CD14-positive monocyte (primary cell): ENCODE measurements around the gene HAND2. TPM values are rescaled to one million over a fixed set of nuclear protein-coding genes. Genes with fewer than 3 reads are reported as not detected.

Source experiments
- DNase-seq, 3 donors: peaks; one replicate each; pipeline ENCODE4 v3.0.0-alpha.2; 2011 to 2022
- H2AFZ ChIP-seq: 2 replicates; pipeline ENCODE4 v1.6.0; 2012; ENCODE audit warnings: mild to moderate bottlenecking, low read depth, low read length, inconsistent platforms; ENCODE audit not compliant: insufficient read depth, poor library complexity, severe bottlenecking
- H3K27ac ChIP-seq, 2 donors: 1 replicate in 1 of 2; 2 replicates in 1 of 2; pipeline ENCODE4 v1.5.1; 2012 to 2013; ENCODE audit warnings: low read length in 2 of 2, control low read depth in 1 of 2, inconsistent platforms in 1 of 2, low read depth in 1 of 2, mild to moderate bottlenecking in 1 of 2
- H3K27me3 ChIP-seq, 2 donors: one replicate each; pipeline versions ENCODE4 v1.6.0 to v1.6.1; 2011 to 2013; ENCODE audit warnings: low read length in 2 of 2; ENCODE audit not compliant: control insufficient read depth in 2 of 2, insufficient read depth in 2 of 2
- H3K36me3 ChIP-seq, 2 donors: replicated peaks in 1 of 2; 1 replicate in 1 of 2; 2 replicates in 1 of 2; pipeline versions ENCODE4 v1.5.1 to v1.6.1; 2012 to 2013; ENCODE audit warnings: low read length in 2 of 2, control low read depth in 1 of 2, inconsistent platforms in 1 of 2, mild to moderate bottlenecking in 1 of 2; ENCODE audit not compliant: insufficient read depth in 2 of 2, control insufficient read depth in 1 of 2
- H3K4me1 ChIP-seq, 2 donors: 1 replicate in 1 of 2; 2 replicates in 1 of 2; pipeline versions ENCODE4 v1.5.1 to v1.6.1; 2012 to 2013; ENCODE audit warnings: low read length in 2 of 2, control low read depth in 1 of 2, inconsistent platforms in 1 of 2, mild to moderate bottlenecking in 1 of 2, moderate library complexity in 1 of 2; ENCODE audit not compliant: insufficient read depth in 2 of 2, control insufficient read depth in 1 of 2
- H3K4me2 ChIP-seq: replicated peaks from 2 replicates; pipeline ENCODE3; 2012; ENCODE audit warnings: low read length, moderate library complexity, mild to moderate bottlenecking; ENCODE audit not compliant: poor library complexity, severe bottlenecking; ENCODE audit errors: extremely low read depth
- H3K4me3 ChIP-seq, 3 experiments: fragments of 200-600 bp in 1 of 3; sonication (generic) in 1 of 3; replicated peaks in 1 of 3; 1 replicate in 2 of 3; 2 replicates in 1 of 3; pipeline ENCODE4 v1.5.1; 2011 to 2013; ENCODE audit warnings: low read length in 3 of 3, mild to moderate bottlenecking in 3 of 3, control low read depth in 2 of 3, low read depth in 2 of 3, inconsistent platforms in 1 of 3, moderate library complexity in 1 of 3
- H3K79me2 ChIP-seq: 2 replicates; pipeline ENCODE4 v1.6.0; 2012; ENCODE audit warnings: mild to moderate bottlenecking, control low read depth, inconsistent platforms, low read length, moderate library complexity; ENCODE audit not compliant: insufficient read depth
- H3K9ac ChIP-seq: 2 replicates; pipeline ENCODE4 v1.6.0; 2017; ENCODE audit warnings: low read length, mild to moderate bottlenecking; ENCODE audit not compliant: insufficient read depth, poor library complexity, severe bottlenecking
- H3K9me3 ChIP-seq, 2 donors: replicated peaks in 1 of 2; 1 replicate in 1 of 2; 2 replicates in 1 of 2; pipeline versions ENCODE4 v1.5.1 to v1.6.1; 2012 to 2013; ENCODE audit warnings: low read length in 2 of 2, control low read depth in 1 of 2; ENCODE audit not compliant: control insufficient read depth in 1 of 2, insufficient read depth in 1 of 2
- H4K20me1 ChIP-seq: 2 replicates; pipeline ENCODE4 v1.6.0; 2012; ENCODE audit warnings: mild to moderate bottlenecking, low read length, control low read depth, moderate library complexity; ENCODE audit not compliant: insufficient read depth
- H3K27ac Mint-ChIP-seq, 7 donors: one replicate each; pipeline ENCODE4 v1.8.0; 2020; ENCODE audit warnings: mild to moderate bottlenecking in 7 of 7, mixed read lengths in 7 of 7, moderate library complexity in 6 of 7, inconsistent platforms in 2 of 7
- H3K27me3 Mint-ChIP-seq, 3 donors: one replicate each; pipeline ENCODE4 v1.8.0; 2021 to 2022; ENCODE audit warnings: low read depth in 3 of 3, mild to moderate bottlenecking in 3 of 3, mixed read lengths in 3 of 3, moderate library complexity in 3 of 3, inconsistent platforms in 1 of 3
- H3K36me3 Mint-ChIP-seq, 2 donors: one replicate each; pipeline ENCODE4 v1.8.0; 2020; ENCODE audit warnings: mixed read lengths in 2 of 2, inconsistent platforms in 1 of 2, mild to moderate bottlenecking in 1 of 2
- H3K4me1 Mint-ChIP-seq: one replicate; pipeline ENCODE4 v1.8.0; 2020; ENCODE audit warnings: mild to moderate bottlenecking, mixed read lengths
- H3K4me3 Mint-ChIP-seq, 2 donors: one replicate each; pipeline ENCODE4 v1.8.0; 2020; ENCODE audit warnings: mild to moderate bottlenecking in 2 of 2, mixed read lengths in 2 of 2, moderate library complexity in 1 of 2
- H3K9me3 Mint-ChIP-seq, 7 donors: one replicate each; pipeline ENCODE4 v1.8.0; 2020 to 2022; ENCODE audit warnings: mixed read lengths in 7 of 7, mild to moderate bottlenecking in 6 of 7, moderate library complexity in 6 of 7, inconsistent platforms in 2 of 7
- CTCF ChIP-seq: fragments of 200-600 bp; IDR thresholded peaks from one replicate; pipeline ENCODE4 v1.8.0; 2022; ENCODE audit warnings: antibody characterized with exemption, mild to moderate bottlenecking
- WGBS: methylation state at CpG from one replicate; pipeline ENCODE4 v1.1.5; 2013; ENCODE audit warnings: missing lambda C conversion rate; ENCODE audit not compliant: insufficient coverage; 5-methylcytosine and 5-hydroxymethylcytosine counted together
- intact Hi-C, 2 donors: fragments of 100-400 bp; cut with micrococcal nuclease; formaldehyde crosslinking; loops; one replicate each; pipeline versions ENCODE4 v1.15.0 to v1.15.1; 2023
- polyA plus RNA-seq, 3 donors: library from polyadenylated mRNA; depleted of rRNA in 1 of 3; unstranded in 2 of 3; stranded (reverse) in 1 of 3; fragments of 300-500 nt in 2 of 3; fragments of >200 nt in 1 of 3; fragmentation: Illumina TruSeq in 2 of 3; gene quantifications; 1 replicate in 2 of 3; 2 replicates in 1 of 3; pipeline ENCODE4 v1.2.3, GENCODE V29; 2012 to 2021

Gene HAND2
- polyA plus RNA-seq, 3 donors, result not detected

- Histone ChIP-seq H3K4me3 (peak overlapping the region in 2 of 3 experiments; percentile 11 to 67), H3K79me2 (no peaks in the 10 kb centered on the region), H3K9me3 (peaks cover 17 to 47% of the 10 kb centered on the region in 2 donors), H4K20me1 (no peaks in the 10 kb centered on the region), H3K4me1 (peaks cover 47 to 61% of the 10 kb centered on the region in 2 donors), H3K36me3 (no peaks in the 10 kb centered on the region), H3K4me2 (peak overlapping the region; percentile 60), H3K9ac (no peak overlapping the region), H2AFZ (peak overlapping the region; percentile 55), H3K27ac (no peak overlapping the region), H3K27me3 (peaks cover 86 to 100% of the 10 kb centered on the region in 2 donors)
- Mint-ChIP-seq H3K9me3 (peaks cover 0 to 69% (median 43%) of the 10 kb centered on the region in 7 donors), H3K27me3 (peaks cover 96 to 99% (median 98%) of the 10 kb centered on the region in 3 donors), H3K4me1 (peaks cover 70% of the 10 kb centered on the region), H3K4me3 (peak overlapping the region; percentile 73 to 94), H3K27ac (peak overlapping the region in 1 of 7 donors; percentile 53), H3K36me3 (peaks cover 22 to 23% of the 10 kb centered on the region in 2 donors)
- intact Hi-C loops, result no loop called here
- DNase-seq, result peak in 2 of 3 donors; percentile 41 to 49
- TF ChIP-seq CTCF, result no peak
- under 1% methylated on average over 28 of the region's 35 CpGs for WGBS
Measured at GRCh38 chr4:173506597-173507211, 23.3 kb downstream of the HAND2 start.

- peak; percentile 76 for TF ChIP-seq CTCF
- WGBS, result 5% methylated on average over 6 of the region's 9 CpGs
- peaks cover 97 to 100% (median 99%) of the 10 kb centered on the region in 3 donors for H3K27me3 Mint-ChIP-seq
- peaks cover 3 to 72% (median 50%) of the 10 kb centered on the region in 7 donors for H3K9me3 Mint-ChIP-seq
- Histone ChIP-seq H4K20me1 (no peaks in the 10 kb centered on the region), H3K27ac (no peak overlapping the region), H3K79me2 (no peaks in the 10 kb centered on the region), H3K9ac (no peak overlapping the region), H3K4me2 (peak overlapping the region; percentile 60), H2AFZ (peak overlapping the region; percentile 55), H3K4me1 (peaks cover 54 to 68% of the 10 kb centered on the region in 2 donors), H3K27me3 (peaks cover 83 to 100% of the 10 kb centered on the region in 2 donors), H3K4me3 (peak overlapping the region in 2 of 3 experiments; percentile 11 to 67), H3K36me3 (no peaks in the 10 kb centered on the region), H3K9me3 (peaks cover 24 to 53% of the 10 kb centered on the region in 2 donors)
- peaks cover 77% of the 10 kb centered on the region for H3K4me1 Mint-ChIP-seq
- intact Hi-C loops, result no loop called here
- DNase-seq, result peak in 2 of 3 donors; percentile 29 to 46
- H3K36me3 Mint-ChIP-seq, result peaks cover 24 to 28% of the 10 kb centered on the region in 2 donors
- H3K4me3 Mint-ChIP-seq, result peak overlapping the region; percentile 73 to 94
- no peak overlapping the region for H3K27ac Mint-ChIP-seq
Measured at GRCh38 chr4:173505924-173506518, 24.0 kb downstream of the HAND2 start.
